GM12878 (cell line): ENCODE results near the gene CUZD1. TPM values are rescaled to one million over a fixed set of nuclear protein-coding genes. Genes with fewer than 3 reads are reported as not detected.

Source experiments
- ATAC-seq: fragments of 200-7000 bp; cut with Tn5 transposase; 3 replicates; pipeline ENCODE4 v1.9.1; 2020; ENCODE audit warnings: mild to moderate bottlenecking, moderate library complexity
- BruUV-seq: library from RNA; stranded (reverse); fragments of 400-500 nt; replicated peaks from 2 replicates; lab custom pipeline; 2021; lab: Mats Ljungman, UMichigan
- CTCF ChIA-PET: fragments of 300-600 bp; sonication (Branson Sonifier 250); formaldehyde crosslinking; extraction: SDS; loops from one replicate; lab custom pipeline; 2021; ENCODE audit warnings: inconsistent platforms; lab: Yijun Ruan, JAX
- POLR2A ChIA-PET: fragments of 350-600 bp; formaldehyde crosslinking; extraction: SDS; loops from one replicate; lab custom pipeline; 2021; ENCODE audit warnings: inconsistent platforms; lab: Charles Lee
- RAD21 ChIA-PET: fragments of 300-600 bp; sonication (Branson Sonifier 250); formaldehyde crosslinking; loops from one replicate; lab custom pipeline; 2023; ENCODE audit warnings: antibody characterized with exemption; ENCODE audit not compliant: unreplicated experiment; lab: Charles Lee
- SMC1A ChIA-PET: fragments of 300-600 bp; sonication (Branson Sonifier 250); formaldehyde crosslinking; loops from one replicate; lab custom pipeline; 2023; ENCODE audit not compliant: unreplicated experiment, uncharacterized antibody; lab: Charles Lee
- DNase-seq: peaks from one replicate; pipeline ENCODE4 v3.0.0-alpha.2; 2011; ENCODE audit warnings: low read depth, low spot score
- FAIRE-seq: peaks from 3 replicates; lab custom pipeline; 2011; peaks lifted over from hg19 to GRCh38; lab: Jason Lieb, UNC
- H2AFZ ChIP-seq: 2 replicates; pipeline ENCODE4 v1.6.0; 2011; ENCODE audit warnings: low read depth, low read length, control low read depth; ENCODE audit not compliant: control insufficient read depth
- H3K27ac ChIP-seq: 2 replicates; pipeline ENCODE4 v1.5.1; 2011; ENCODE audit warnings: control low read depth; ENCODE audit not compliant: control insufficient read depth, insufficient read depth
- H3K27me3 ChIP-seq, 2 experiments: replicated peaks in 1 of 2; 2 replicates each; pipeline versions ENCODE4 v1.6.0 to v1.6.1; 2011; ENCODE audit warnings: low read length in 1 of 2; ENCODE audit not compliant: control insufficient read depth in 2 of 2, insufficient read depth in 2 of 2
- H3K36me3 ChIP-seq, 2 experiments: 2 replicates each; pipeline ENCODE4 v1.5.1; 2011; ENCODE audit warnings: low read length in 1 of 2; ENCODE audit not compliant: control insufficient read depth in 2 of 2, insufficient read depth in 2 of 2
- H3K4me1 ChIP-seq: 2 replicates; pipeline ENCODE4 v1.6.1; 2011; ENCODE audit warnings: mild to moderate bottlenecking, low read length, moderate library complexity, mixed read lengths; ENCODE audit not compliant: control insufficient read depth, insufficient read depth
- H3K4me2 ChIP-seq: 2 replicates; pipeline ENCODE4 v1.6.0; 2011; ENCODE audit warnings: control low read depth; ENCODE audit not compliant: control insufficient read depth, insufficient read depth
- H3K4me3 ChIP-seq: fragments of 200-600 bp; sonication (generic); 2 replicates; pipeline ENCODE4 v1.5.1; 2016
- H3K79me2 ChIP-seq: 2 replicates; pipeline ENCODE4 v1.6.0; 2011; ENCODE audit warnings: low read length; ENCODE audit not compliant: control insufficient read depth, insufficient read depth
- H3K9ac ChIP-seq: 2 replicates; pipeline ENCODE4 v1.8.0; 2011; ENCODE audit warnings: low read length, control low read depth, mixed read lengths; ENCODE audit not compliant: control insufficient read depth, insufficient read depth
- H3K9me3 ChIP-seq: replicated peaks from 3 replicates; pipeline ENCODE4 v1.5.1; 2011; ENCODE audit warnings: mild to moderate bottlenecking, low read length; ENCODE audit not compliant: control insufficient read depth, insufficient read depth
- H4K20me1 ChIP-seq: 2 replicates; pipeline ENCODE4 v1.6.0; 2011; ENCODE audit not compliant: control insufficient read depth, insufficient read depth
- BMI1 ChIP-seq: fragments of 450-650 bp; IDR thresholded peaks from 2 replicates; pipeline ENCODE4 v1.6.1; 2016; ENCODE audit warnings: mild to moderate bottlenecking, moderate library complexity, borderline replicate concordance
- CHD1 ChIP-seq: IDR thresholded peaks from 2 replicates; pipeline ENCODE4 v1.6.1; 2012; ENCODE audit warnings: low read depth, low read length, improper control_type of control experiment
- FOXM1 ChIP-seq: IDR thresholded peaks from 2 replicates; pipeline ENCODE4 v1.6.1; 2012; ENCODE audit warnings: low read depth, mild to moderate bottlenecking, inconsistent platforms, low read length, moderate library complexity
- HDAC2 ChIP-seq: fragments of 200-600 bp; sonication (generic); IDR thresholded peaks from 2 replicates; pipeline ENCODE4 v1.6.1; 2017
- IKZF1 ChIP-seq: fragments of 450-650 bp; conservative IDR thresholded peaks from 2 replicates; pipeline ENCODE4 v1.6.1; 2017; ENCODE audit warnings: antibody characterized with exemption, mild to moderate bottlenecking
- JUNB ChIP-seq: IDR thresholded peaks from 2 replicates; pipeline ENCODE4 v1.6.1; 2016; ENCODE audit warnings: antibody characterized with exemption, mild to moderate bottlenecking
- NFYB ChIP-seq: IDR thresholded peaks from 2 replicates; pipeline ENCODE4 v1.6.1; 2011; ENCODE audit warnings: low read depth, mild to moderate bottlenecking, low read length, improper control_type of control experiment, moderate library complexity; ENCODE audit not compliant: insufficient read depth
- RB1 ChIP-seq: fragments of 450-650 bp; formaldehyde crosslinking; IDR thresholded peaks from 2 replicates; pipeline ENCODE4 v1.6.1; 2017; ENCODE audit warnings: mild to moderate bottlenecking, borderline replicate concordance
- RCOR1 ChIP-seq: conservative IDR thresholded peaks from 2 replicates; pipeline ENCODE4 v1.6.1; 2012; ENCODE audit warnings: low read depth, low read length, improper control_type of control experiment
- SREBF2 ChIP-seq: IDR thresholded peaks from 2 replicates; pipeline ENCODE4 v1.6.1; 2012; ENCODE audit warnings: mild to moderate bottlenecking, low read length
- STAT1 ChIP-seq: fragments of 450-650 bp; conservative IDR thresholded peaks from 2 replicates; pipeline ENCODE4 v1.6.1; 2014; ENCODE audit warnings: antibody characterized with exemption, mild to moderate bottlenecking
- STAT3 ChIP-seq: IDR thresholded peaks from 2 replicates; pipeline ENCODE4 v1.6.1; 2011; ENCODE audit warnings: low read depth, low read length, improper control_type of control experiment
- WRNIP1 ChIP-seq: IDR thresholded peaks from 2 replicates; pipeline ENCODE4 v1.6.1; 2011; ENCODE audit warnings: low read depth, low read length, improper control_type of control experiment, borderline replicate concordance
- ZBTB4 ChIP-seq: fragments of 450-650 bp; formaldehyde crosslinking; IDR thresholded peaks from 2 replicates; pipeline ENCODE4 v1.4.0; 2022; ENCODE audit warnings: mild to moderate bottlenecking, moderate library complexity
- WGBS: methylation state at CpG from one replicate; pipeline ENCODE4 v1.1.6; 2016; ENCODE audit warnings: low lambda C conversion rate; ENCODE audit not compliant: insufficient replicate concordance, insufficient coverage; ENCODE audit errors: missing lambda C conversion rate; 5-methylcytosine and 5-hydroxymethylcytosine counted together
- in situ Hi-C: fragments of 300-500 bp; cut with MboI; formaldehyde crosslinking; loops from 9 replicates; pipeline ENCODE4 v1.14.3; 2018; ENCODE audit warnings: mixed read lengths
- intact Hi-C: fragments of 100-400 bp; cut with micrococcal nuclease; formaldehyde crosslinking; loops from one replicate; pipeline ENCODE4 v1.14.2; 2022; ENCODE audit not compliant: unreplicated experiment
- polyA plus RNA-seq, 11 experiments: library from polyadenylated mRNA; depleted of rRNA in 4 of 11; unstranded in 6 of 11; stranded (reverse) in 5 of 11; fragments of >200 nt; fragmentation: Nextera tagmentation in 4 of 11; fragmentation: Illumina TruSeq in 1 of 11; extraction: Ambion mirVana in 4 of 11; extraction: Trizol in 1 of 11; gene quantifications; 1 replicate in 1 of 11; 2 replicates in 10 of 11; pipeline versions ENCODE4 v1.2.1 to v1.2.3, GENCODE V29; 2011 to 2016; ENCODE audit warnings: inconsistent platforms in 2 of 11, missing spikeins in 2 of 11, low read depth in 1 of 11
- total RNA-seq, 4 experiments: library from RNA; depleted of rRNA in 3 of 4; stranded (reverse); fragments of >200 nt in 3 of 4; fragmentation: Illumina TruSeq in 1 of 4; extraction: Trizol in 1 of 4; gene quantifications; 2 replicates each; pipeline versions ENCODE4 v1.2.1 to v1.2.3, GENCODE V29; 2013 to 2021
- TF ChIP-seq, protein P1 (sequence below): fragments of 150-350 bp; IDR thresholded peaks from 2 replicates; pipeline ENCODE4 v1.6.1; 2014; ENCODE audit warnings: mild to moderate bottlenecking, low read depth, low read length

The CUZD1 gene
- total and polyA plus RNA-seq, 10 of the 15 experiments (the other 5 are each of a cell fraction or from before 2014, with no cell fraction given): 0.66 to 2.3 (median 1.5) TPM

GRCh38 chr10:122864901-122865300 lies 19.2 kb upstream of the CUZD1 start:
- Histone ChIP-seq H3K9ac (no peak overlapping the region), H3K4me3 (no peak overlapping the region), H3K36me3 (no peaks in the 10 kb centered on the region), H3K27me3 (no peaks in the 10 kb centered on the region), H3K4me1 (no peaks in the 10 kb centered on the region), H3K27ac (no peak overlapping the region), H4K20me1 (no peaks in the 10 kb centered on the region), H3K4me2 (no peak overlapping the region), H2AFZ (no peak overlapping the region), H3K9me3 (no peaks in the 10 kb centered on the region; the same call in 2 of the 3 replicates), H3K79me2 (peaks cover 10% of the 10 kb centered on the region)
- intact Hi-C loops: no loop called here
- WGBS: 100% methylated on average over 1 of the region's 1 CpG
- CTCF ChIA-PET: no interaction called here
- in situ Hi-C loops: no loop called here
- BruUV-seq: no TSS peak
- RAD21 ChIA-PET: no interaction called here
- TF ChIP-seq WRNIP1 (no peak), ZBTB4 (CRISPR knock-in tag) (no peak), RB1 (no peak), STAT1 (no peak)
- DNase-seq: no peak
- no peak for FAIRE-seq
- no peak for ATAC-seq
- POLR2A ChIA-PET: no interaction called here
- SMC1A ChIA-PET: no interaction called here

GRCh38 chr10:122864194-122864592 lies 18.5 kb upstream of the CUZD1 start:
- in situ Hi-C loops: no loop called here
- peaks cover 10% of the 10 kb centered on the region for H3K79me2 ChIP-seq
- ChIA-PET CTCF (no interaction called here), SMC1A (no interaction called here), RAD21 (no interaction called here), POLR2A (no interaction called here)
- no peak overlapping the region for H3K9ac ChIP-seq
- no peak overlapping the region for H3K27ac ChIP-seq
- no peak overlapping the region for H2AFZ ChIP-seq
- H3K4me3 ChIP-seq: no peak overlapping the region
- H4K20me1 ChIP-seq: no peaks in the 10 kb centered on the region
- FAIRE-seq (no peak), DNase-seq (no peak), ATAC-seq (no peak)
- H3K4me1 ChIP-seq: no peaks in the 10 kb centered on the region
- no peaks in the 10 kb centered on the region for H3K36me3 ChIP-seq
- BruUV-seq: no TSS peak
- no peak overlapping the region for H3K4me2 ChIP-seq
- H3K9me3 ChIP-seq: no peaks in the 10 kb centered on the region; the same call in 2 of the 3 replicates
- WGBS: 97% methylated on average over 2 of the region's 2 CpGs
- intact Hi-C loops: no loop called here
- H3K27me3 ChIP-seq: no peaks in the 10 kb centered on the region
- TF ChIP-seq SREBF2 (no peak), NFYB (no peak), HDAC2 (no peak), JUNB (no peak), FOXM1 (no peak), WRNIP1 (no peak), BMI1 (no peak), CHD1 (no peak), RCOR1 (no peak), STAT3 (no peak), IKZF1 (no peak)
- TF ChIP-seq, protein P1, sequence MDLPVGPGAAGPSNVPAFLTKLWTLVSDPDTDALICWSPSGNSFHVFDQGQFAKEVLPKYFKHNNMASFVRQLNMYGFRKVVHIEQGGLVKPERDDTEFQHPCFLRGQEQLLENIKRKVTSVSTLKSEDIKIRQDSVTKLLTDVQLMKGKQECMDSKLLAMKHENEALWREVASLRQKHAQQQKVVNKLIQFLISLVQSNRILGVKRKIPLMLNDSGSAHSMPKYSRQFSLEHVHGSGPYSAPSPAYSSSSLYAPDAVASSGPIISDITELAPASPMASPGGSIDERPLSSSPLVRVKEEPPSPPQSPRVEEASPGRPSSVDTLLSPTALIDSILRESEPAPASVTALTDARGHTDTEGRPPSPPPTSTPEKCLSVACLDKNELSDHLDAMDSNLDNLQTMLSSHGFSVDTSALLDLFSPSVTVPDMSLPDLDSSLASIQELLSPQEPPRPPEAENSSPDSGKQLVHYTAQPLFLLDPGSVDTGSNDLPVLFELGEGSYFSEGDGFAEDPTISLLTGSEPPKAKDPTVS: no peak
